ENCODE data around the gene SV2C.
"Not testable (repeated sequence)": the region's sequence is repeated elsewhere in the genome, so short reads cannot be mapped to it uniquely, and the experiment has no call there.

The SV2C gene

GRCh38 chr5:76082772-76083554 lies at the start of gene SV2C:
Gene SV2C, plus strand, starts transcription at chr5:76083383. Its CDS starts 48,368 bp downstream, at chr5:76131751.
- peak; percentile 78 for DNase-seq (ENCODE audit: low spot score)

GRCh38 chr5:76037736-76038151 lies 45.4 kb upstream of the SV2C start:
- not testable (repeated sequence) for DNase-seq (ENCODE audit: low spot score)

- DNase-seq (ENCODE audit: low spot score): no peak
Measured at GRCh38 chr5:76038212-76038611, 45.0 kb upstream of the SV2C start.

- DNase-seq (ENCODE audit: low spot score): no peak
Measured at GRCh38 chr5:76040806-76041205, 42.4 kb upstream of the SV2C start.

- DNase-seq (ENCODE audit: low spot score): no peak
Measured at GRCh38 chr5:76041863-76042262, 41.3 kb upstream of the SV2C start.

- DNase-seq (ENCODE audit: low spot score): no peak
Measured at GRCh38 chr5:76046741-76047140, 36.4 kb upstream of the SV2C start.

GRCh38 chr5:76050134-76050533 lies 33.0 kb upstream of the SV2C start:
- no peak for DNase-seq (ENCODE audit: low spot score)

GRCh38 chr5:76062502-76063041 lies 20.6 kb upstream of the SV2C start:
- DNase-seq (ENCODE audit: low spot score): no peak

GRCh38 chr5:76065258-76065657 lies 17.9 kb upstream of the SV2C start:
- no peak for DNase-seq (ENCODE audit: low spot score)

- DNase-seq (ENCODE audit: low spot score): no peak
Measured at GRCh38 chr5:76069061-76069735, 14.0 kb upstream of the SV2C start.

GRCh38 chr5:76074487-76075065 lies 8.6 kb upstream of the SV2C start:
- peak; percentile 50 for DNase-seq (ENCODE audit: low spot score)

GRCh38 chr5:76081811-76082771 lies 1.1 kb upstream of the SV2C start:
- peak; percentile 28 for DNase-seq (ENCODE audit: low spot score)

- DNase-seq (ENCODE audit: low spot score): peak; percentile 65
Measured at GRCh38 chr5:76083555-76084495, 642 bp downstream of the SV2C start.

GRCh38 chr5:76084496-76085242 lies 1.5 kb downstream of the SV2C start:
- peak; percentile 74 for DNase-seq (ENCODE audit: low spot score)

- DNase-seq (ENCODE audit: low spot score): no peak
Measured at GRCh38 chr5:76085243-76085579, 2.0 kb downstream of the SV2C start.

GRCh38 chr5:76086095-76086494 lies 2.9 kb downstream of the SV2C start:
- no peak for DNase-seq (ENCODE audit: low spot score)

GRCh38 chr5:76089156-76089555 lies 6.0 kb downstream of the SV2C start:
- DNase-seq (ENCODE audit: low spot score): not testable (repeated sequence)

- DNase-seq (ENCODE audit: low spot score): no peak
Measured at GRCh38 chr5:76091351-76091750, 8.2 kb downstream of the SV2C start.

GRCh38 chr5:76099286-76099702 lies 16.1 kb downstream of the SV2C start:
- DNase-seq (ENCODE audit: low spot score): no peak

GRCh38 chr5:76099756-76100155 lies 16.6 kb downstream of the SV2C start:
- DNase-seq (ENCODE audit: low spot score): no peak
